NCI-H1930 (cell line): Measurements from ENCODE around the gene SP110.

Experiments
- DNase-seq, 2 experiments: peaks; one replicate each; lab custom pipeline; 2025; lab: John Stamatoyannopoulos, UW

The SP110 gene

GRCh38 chr2:230170532-230170931 lies 49.3 kb downstream of the SP110 start:
- DNase-seq = no peak

- DNase-seq = no peak
Measured at GRCh38 chr2:230166557-230167170, 53.1 kb downstream of the SP110 start.

DNA sequence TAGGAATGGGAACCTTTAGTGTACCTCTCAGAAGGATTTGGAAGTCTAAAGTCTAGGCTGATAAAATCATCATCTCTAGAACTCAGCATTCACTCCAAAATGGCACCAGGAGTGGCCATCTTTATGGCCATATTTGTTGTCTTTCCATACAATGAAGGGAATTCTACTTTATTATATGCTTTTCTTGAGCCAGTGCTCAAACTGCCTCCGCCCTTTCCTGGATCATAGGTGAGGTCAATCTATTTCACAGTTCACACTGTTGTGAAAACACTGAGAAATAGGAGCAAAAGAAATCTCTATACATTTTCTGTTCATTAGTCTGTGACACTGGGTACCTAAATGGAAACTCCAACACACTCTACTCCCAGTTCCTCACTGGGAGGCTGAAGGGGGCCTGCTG lies 55.6 kb downstream of the SP110 start:
- no peak for DNase-seq

GRCh38 chr2:230162981-230163380 lies 56.8 kb downstream of the SP110 start:
- DNase-seq = no peak

DNA sequence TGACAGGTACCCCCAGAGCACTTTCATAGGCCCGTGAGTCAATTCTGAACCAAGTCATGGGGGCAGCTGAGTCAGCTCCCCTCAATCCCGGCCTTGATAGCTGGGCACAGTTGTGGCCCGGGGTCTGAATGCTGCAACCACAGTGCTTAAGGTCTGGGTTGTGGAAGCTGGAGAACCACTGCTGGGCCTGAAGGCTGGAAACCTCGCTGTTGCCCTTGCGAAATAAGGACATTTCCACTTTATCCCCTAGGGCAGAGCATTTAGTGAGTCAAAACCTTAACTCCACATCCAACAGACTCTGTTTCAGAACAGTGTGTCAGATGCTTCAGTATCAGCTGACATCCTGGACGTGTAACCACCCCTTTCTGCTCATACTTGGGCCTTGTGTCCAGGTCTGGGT lies 58.6 kb downstream of the SP110 start:
- no peak for DNase-seq

DNA sequence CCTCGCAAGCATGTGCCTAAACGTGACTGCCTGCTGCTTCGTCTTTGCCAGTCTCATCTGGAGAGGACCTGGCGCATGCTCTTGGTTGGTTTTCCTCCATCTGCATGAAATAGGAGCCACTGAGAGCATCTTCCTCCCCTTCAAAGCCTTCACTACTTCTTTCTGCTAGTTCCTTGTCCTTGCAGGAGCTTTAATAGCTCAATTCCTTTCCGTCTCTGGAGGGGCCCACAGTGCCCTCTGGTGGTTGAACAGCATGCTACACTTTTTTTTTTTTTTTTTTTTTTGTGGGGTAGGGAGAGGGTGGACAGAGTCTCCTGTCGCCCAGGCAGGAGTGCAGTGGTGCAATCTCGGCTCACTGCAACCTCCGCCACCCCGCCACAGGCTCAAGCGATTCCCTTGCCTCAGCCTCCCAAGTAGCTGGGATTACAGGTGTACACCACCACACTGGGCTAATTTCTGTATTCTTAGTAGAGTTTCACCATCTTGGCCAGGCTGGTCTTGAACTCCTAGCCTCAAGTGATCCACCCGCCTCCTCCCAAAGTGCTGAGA lies 59.6 kb downstream of the SP110 start:
- DNase-seq = no peak

DNA sequence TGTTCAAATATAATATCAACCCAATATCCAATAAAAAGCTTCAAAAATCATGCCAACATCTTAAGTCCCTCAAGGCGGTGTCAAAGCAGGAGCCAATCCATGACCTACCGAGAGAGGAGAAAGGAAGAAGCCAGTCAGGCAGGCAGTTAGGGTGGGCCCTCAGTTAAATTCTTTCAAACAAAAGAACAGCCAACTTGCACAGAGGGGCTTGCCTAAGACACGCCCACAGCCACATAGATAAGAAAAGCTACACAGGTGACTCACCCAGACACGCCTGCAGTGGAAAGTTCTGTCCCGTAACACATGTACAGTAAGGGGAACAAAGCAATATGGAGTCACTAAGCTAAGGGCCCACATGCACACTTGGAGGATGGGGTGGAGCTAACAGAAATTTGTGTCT lies 61.3 kb downstream of the SP110 start:
- DNase-seq = no peak

GRCh38 chr2:230156782-230157699 lies 62.7 kb downstream of the SP110 start:
- DNase-seq = no peak

- DNase-seq = no peak
Measured at GRCh38 chr2:230155359-230155758, 64.4 kb downstream of the SP110 start.

GRCh38 chr2:230153390-230153976 lies 66.3 kb downstream of the SP110 start:
- no peak for DNase-seq

GRCh38 chr2:230152334-230152733 lies 67.5 kb downstream of the SP110 start:
- no peak for DNase-seq

DNA sequence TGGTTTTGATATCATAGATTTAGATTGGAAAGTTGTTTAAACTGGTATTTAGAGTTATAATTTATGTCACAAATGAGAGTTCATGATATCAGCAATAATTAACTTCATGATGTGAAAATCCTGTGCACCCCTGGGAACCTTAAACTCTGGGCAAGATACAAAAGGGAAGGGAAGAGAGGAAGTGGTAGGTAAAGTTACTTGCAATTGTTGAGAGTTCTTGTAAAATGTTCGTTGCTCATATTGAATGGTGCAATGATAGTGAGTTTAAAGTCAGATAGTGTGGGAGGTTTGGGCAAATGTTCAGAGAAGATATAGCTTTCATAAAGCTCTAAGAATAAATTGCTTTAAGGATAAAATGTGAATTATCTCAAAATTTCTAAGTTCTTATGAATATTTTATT lies 75.4 kb downstream of the SP110 start:
- DNase-seq = no peak

DNA sequence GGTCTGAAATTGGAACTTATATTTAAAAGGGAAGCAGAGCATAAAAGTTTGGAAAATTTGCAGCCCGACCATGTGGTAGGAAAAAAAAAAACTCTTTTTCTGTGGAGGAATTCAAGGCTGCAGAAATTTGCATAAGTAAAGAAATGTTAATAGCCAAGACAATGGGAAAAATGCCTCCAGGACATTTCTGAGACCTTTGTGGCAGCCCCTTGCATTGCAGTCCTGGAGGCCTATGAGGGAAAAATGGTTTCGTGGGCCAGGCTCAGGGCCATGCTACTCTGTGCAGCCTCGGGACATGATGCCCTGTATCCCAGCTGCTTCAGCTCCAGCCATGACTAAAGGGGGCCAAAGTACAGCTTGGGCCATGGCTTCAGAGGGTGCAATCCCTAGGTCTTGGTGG lies 79.1 kb downstream of the SP110 start:
- no peak for DNase-seq

GRCh38 chr2:230137902-230138539 lies 81.8 kb downstream of the SP110 start:
- no peak for DNase-seq

- DNase-seq = no peak
Measured at GRCh38 chr2:230135130-230135525, 84.7 kb downstream of the SP110 start.

DNA sequence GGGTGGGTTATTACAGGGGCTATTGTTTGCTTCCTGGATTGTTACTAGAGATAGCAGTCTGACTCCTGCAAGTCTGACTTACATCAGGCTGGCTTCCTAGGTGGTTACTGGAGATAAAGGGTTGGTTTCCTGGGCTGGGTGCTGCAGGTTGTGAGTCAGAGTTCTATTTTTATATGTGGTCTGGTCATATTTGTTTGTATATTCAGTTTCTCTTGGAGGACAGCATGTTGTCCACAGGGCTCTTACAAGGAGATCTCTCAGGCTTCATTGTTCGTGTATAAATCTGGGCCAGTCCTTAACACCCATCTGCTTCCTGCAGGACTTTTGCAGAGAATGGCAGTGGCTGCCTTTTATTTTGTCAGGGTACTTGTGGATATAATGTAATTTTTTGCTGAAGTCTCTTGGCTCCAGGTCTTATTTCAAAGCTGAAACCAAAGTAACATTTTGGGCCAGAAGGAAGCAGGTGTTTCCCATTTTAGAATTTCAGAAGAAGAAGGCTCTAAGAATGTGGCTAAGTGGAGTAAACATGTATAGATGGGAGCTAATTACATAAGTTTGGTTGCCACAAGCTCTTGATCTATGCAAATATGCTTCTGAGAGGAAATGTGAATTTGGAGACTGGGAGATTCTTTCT lies 85.2 kb downstream of the SP110 start:
- DNase-seq = no peak

DNA sequence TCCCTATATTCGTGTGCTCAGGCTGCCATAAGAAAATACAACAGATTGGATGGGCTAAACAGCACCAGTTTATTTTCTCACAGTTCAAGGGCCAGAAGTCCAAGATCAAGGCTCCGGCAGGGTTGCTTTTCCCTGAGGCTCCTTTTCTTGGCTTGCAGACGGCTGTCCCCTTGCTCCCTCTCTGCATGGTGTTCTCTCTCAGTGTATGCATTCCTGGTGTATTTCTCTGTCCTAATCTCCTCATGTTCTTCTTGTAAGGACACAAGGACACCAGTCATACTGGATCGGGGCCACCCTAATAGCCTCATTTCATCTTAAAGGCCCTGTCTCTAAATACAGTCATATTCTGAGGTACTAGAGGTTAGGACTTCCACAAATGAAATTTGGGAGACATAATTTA lies 88.4 kb downstream of the SP110 start:
- DNase-seq = no peak

GRCh38 chr2:230130668-230131364 lies 89.0 kb downstream of the SP110 start:
- DNase-seq = no peak

DNA sequence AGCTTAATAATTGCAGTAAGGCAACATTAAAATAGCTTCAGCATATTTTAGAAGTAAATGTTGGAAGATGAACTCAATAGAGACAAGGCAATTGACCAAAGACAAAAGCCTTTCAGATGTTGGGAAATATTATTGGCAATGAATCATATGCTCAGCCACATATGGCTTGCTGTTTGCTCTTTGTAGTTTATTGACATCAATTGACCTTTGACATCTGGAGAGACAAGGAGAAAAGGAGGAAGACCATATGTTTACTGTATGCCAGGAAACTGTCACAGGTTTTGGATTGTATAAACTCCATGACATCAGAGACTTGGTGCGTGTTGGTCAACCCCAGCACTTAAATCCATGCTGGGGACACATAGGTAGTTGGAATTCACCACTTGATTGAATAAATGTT lies 90.4 kb downstream of the SP110 start:
- DNase-seq = no peak

DNA sequence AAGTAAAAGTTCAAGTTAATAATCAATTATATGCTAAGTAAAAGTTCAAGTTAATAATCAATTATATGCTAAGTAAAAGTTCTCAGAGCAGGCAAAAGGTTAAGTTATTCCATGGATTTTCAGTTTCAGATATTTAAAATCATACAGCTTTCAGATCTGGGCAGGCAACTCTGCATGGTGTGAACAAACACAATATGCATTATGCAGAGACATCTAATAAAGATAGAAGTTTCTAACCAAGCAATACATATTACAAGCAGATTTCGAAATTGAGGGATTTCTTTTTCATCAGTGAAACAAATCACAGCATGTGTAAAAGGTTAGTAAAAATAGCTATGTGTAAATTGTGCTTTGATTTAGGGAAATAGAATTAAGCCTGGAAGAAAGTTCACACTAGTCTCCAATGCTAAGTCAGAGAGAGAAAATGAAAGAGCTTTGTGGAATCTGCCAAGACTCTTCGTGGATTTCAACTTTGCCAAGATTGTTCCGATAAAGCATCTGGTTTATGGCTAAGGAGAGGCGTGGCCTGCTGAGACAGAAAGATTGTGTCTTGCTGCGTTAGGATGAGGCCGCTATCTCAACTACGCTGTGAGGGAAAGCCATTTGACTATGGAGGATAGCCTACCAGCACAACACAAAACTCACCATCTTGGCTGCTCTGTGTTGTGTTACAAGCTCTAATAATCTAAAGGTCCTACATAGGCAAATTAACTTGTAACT lies 91.0 kb downstream of the SP110 start:
- no peak for DNase-seq

DNA sequence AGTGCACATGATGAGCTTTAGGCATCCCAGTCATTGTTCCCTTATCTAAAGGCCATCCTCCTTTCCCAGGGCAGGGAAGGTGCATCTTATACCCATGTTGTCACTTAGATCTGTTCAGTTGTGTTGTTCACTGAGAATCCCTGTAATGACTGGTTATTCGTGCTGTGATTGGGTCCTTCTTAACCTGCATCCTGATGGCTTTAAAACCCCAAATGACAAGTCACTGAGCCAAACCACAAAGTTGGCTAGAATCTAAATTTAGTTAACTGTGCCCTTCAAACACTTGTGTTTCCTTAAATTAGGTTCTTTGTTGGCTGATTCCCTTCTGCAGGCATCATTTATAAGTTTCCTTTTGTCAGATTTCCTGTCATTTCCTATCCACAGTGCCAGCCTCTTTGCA lies 92.6 kb downstream of the SP110 start:
- no peak for DNase-seq
